Hepatocyte (in vitro differentiated cells): ENCODE data around the gene PRKAA1. TPM values are rescaled to one million over a fixed set of nuclear protein-coding genes. Genes with fewer than 3 reads are reported as not detected.

Experiments used
- DNase-seq: peaks from one replicate; pipeline ENCODE4 v3.0.0-alpha.2; 2016; ENCODE audit warnings: low spot score
- H2AFZ ChIP-seq: fragments of 200-600 bp; sonication (generic); 2 replicates; pipeline ENCODE4 v1.6.0; 2016; ENCODE audit warnings: antibody characterized with exemption, mild to moderate bottlenecking
- H3K27ac ChIP-seq: fragments of 200-600 bp; sonication (generic); 2 replicates; pipeline ENCODE4 v1.5.1; 2016; ENCODE audit warnings: mild to moderate bottlenecking
- H3K27me3 ChIP-seq: fragments of 200-600 bp; sonication (generic); 2 replicates; pipeline ENCODE4 v1.6.1; 2016
- H3K36me3 ChIP-seq: fragments of 200-600 bp; sonication (generic); replicated peaks from 2 replicates; pipeline ENCODE4 v1.5.1; 2016; ENCODE audit warnings: low read depth; ENCODE audit not compliant: insufficient read depth
- H3K4me1 ChIP-seq: fragments of 200-600 bp; sonication (generic); 2 replicates; pipeline ENCODE4 v1.5.1; 2016; ENCODE audit warnings: mild to moderate bottlenecking, moderate library complexity; ENCODE audit not compliant: insufficient read depth
- H3K4me2 ChIP-seq: fragments of 200-600 bp; sonication (generic); 2 replicates; pipeline ENCODE4 v1.6.0; 2016
- H3K4me3 ChIP-seq: fragments of 200-600 bp; sonication (generic); 2 replicates; pipeline ENCODE4 v1.5.1; 2016; ENCODE audit warnings: mild to moderate bottlenecking
- H3K79me2 ChIP-seq: fragments of 200-600 bp; sonication (generic); 2 replicates; pipeline ENCODE4 v1.6.0; 2017; ENCODE audit warnings: mild to moderate bottlenecking
- H3K9me2 ChIP-seq: fragments of 200-600 bp; sonication (generic); replicated peaks from 2 replicates; pipeline ENCODE4 v1.6.0; 2017; ENCODE audit warnings: mild to moderate bottlenecking; ENCODE audit not compliant: insufficient read depth
- H3K9me3 ChIP-seq: fragments of 200-600 bp; sonication (generic); 2 replicates; pipeline ENCODE4 v1.5.1; 2016; ENCODE audit warnings: low read depth, mild to moderate bottlenecking
- H4K20me1 ChIP-seq: fragments of 200-600 bp; sonication (generic); 2 replicates; pipeline ENCODE4 v1.6.0; 2016; ENCODE audit warnings: mild to moderate bottlenecking; ENCODE audit not compliant: insufficient read depth, poor library complexity, severe bottlenecking
- EZH2 ChIP-seq: fragments of 200-600 bp; sonication (generic); IDR thresholded peaks from 2 replicates; pipeline ENCODE4 v1.6.1; 2016; ENCODE audit warnings: antibody characterized with exemption, mild to moderate bottlenecking, borderline replicate concordance
- EZH2phosphoT487 ChIP-seq: fragments of 200-600 bp; sonication (generic); IDR thresholded peaks from one replicate; pipeline ENCODE4 v1.6.1; 2018; ENCODE audit warnings: antibody characterized with exemption, mild to moderate bottlenecking, low read depth, moderate library complexity; ENCODE audit not compliant: unreplicated experiment, severe bottlenecking
- WGBS: methylation state at CpG from one replicate; pipeline ENCODE4 v1.1.6; 2016; ENCODE audit warnings: low lambda C conversion rate; ENCODE audit errors: missing lambda C conversion rate; 5-methylcytosine and 5-hydroxymethylcytosine counted together
- polyA plus RNA-seq: library from polyadenylated mRNA; unstranded; fragments of >200 nt; fragmentation: Nextera tagmentation; extraction: Ambion mirVana; gene quantifications from 2 replicates; pipeline ENCODE4 v1.2.1, GENCODE V29; 2016
- total RNA-seq: library from RNA; depleted of rRNA; stranded (reverse); fragments of >200 nt; gene quantifications from 2 replicates; pipeline ENCODE4 v1.2.3, GENCODE V29; 2014
- TF ChIP-seq, protein P1 (sequence below): fragments of 200-600 bp; sonication (generic); IDR thresholded peaks from 2 replicates; pipeline ENCODE4 v1.5.1; 2016; ENCODE audit warnings: antibody characterized with exemption, mild to moderate bottlenecking; ENCODE audit not compliant: poor library complexity

PRKAA1 gene
- total and polyA plus RNA-seq, 2 experiments from 2014 or later, result 25.7 to 90.4 TPM

DNA sequence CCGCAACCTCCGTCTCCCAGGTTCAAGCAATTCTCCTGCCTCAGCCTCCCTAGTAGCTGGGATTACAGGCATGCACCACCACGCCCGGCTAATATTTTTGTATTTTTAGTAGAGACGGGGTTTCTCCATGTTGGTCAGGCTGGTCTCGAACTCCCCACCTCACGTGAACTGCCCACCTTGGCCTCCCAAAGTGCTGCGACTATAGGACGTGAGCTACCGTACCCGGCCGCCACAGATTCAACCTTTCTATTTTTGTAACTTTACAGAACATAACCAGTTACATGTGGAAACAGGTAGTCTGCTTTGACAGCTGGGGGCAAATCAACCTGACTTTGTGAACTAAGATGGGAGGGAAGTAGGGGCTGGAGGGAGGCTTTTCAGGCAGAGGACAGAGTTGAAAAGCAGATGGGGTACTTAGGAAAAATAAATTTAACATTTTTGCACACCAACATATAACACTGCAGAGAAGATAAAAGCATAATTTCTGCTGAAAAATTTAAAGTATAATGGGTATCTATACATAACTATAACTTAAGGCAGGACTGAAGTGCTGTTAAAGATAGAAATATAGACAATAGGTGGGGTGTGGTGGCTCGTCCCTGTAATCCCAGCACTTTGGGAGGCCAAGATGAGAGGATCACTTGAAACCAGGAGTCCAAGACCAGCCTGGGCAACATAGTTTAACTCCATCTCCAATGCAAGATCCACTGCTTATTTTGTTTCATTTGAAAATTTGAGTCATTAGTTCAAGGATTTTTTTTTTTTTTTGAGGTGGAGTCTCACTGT is 31.8 kb upstream of the PRKAA1 start:
- 93% methylated on average over 13 of the region's 13 CpGs for WGBS
- Histone ChIP-seq H3K4me3 (no peak overlapping the region), H3K4me1 (peaks cover 16% of the 10 kb centered on the region), H3K79me2 (peaks cover 51% of the 10 kb centered on the region), H3K4me2 (no peak overlapping the region), H3K36me3 (peaks cover 11% of the 10 kb centered on the region), H3K9me3 (no peaks in the 10 kb centered on the region), H4K20me1 (peaks cover 35% of the 10 kb centered on the region), H3K27me3 (no peaks in the 10 kb centered on the region), H3K9me2 (no peaks in the 10 kb centered on the region), H3K27ac (no peak overlapping the region), H2AFZ (no peak overlapping the region)
- DNase-seq, result no peak
- TF ChIP-seq EZH2phosphoT487, result no peak
- TF ChIP-seq EZH2, result no peak
- TF ChIP-seq, protein P1, sequence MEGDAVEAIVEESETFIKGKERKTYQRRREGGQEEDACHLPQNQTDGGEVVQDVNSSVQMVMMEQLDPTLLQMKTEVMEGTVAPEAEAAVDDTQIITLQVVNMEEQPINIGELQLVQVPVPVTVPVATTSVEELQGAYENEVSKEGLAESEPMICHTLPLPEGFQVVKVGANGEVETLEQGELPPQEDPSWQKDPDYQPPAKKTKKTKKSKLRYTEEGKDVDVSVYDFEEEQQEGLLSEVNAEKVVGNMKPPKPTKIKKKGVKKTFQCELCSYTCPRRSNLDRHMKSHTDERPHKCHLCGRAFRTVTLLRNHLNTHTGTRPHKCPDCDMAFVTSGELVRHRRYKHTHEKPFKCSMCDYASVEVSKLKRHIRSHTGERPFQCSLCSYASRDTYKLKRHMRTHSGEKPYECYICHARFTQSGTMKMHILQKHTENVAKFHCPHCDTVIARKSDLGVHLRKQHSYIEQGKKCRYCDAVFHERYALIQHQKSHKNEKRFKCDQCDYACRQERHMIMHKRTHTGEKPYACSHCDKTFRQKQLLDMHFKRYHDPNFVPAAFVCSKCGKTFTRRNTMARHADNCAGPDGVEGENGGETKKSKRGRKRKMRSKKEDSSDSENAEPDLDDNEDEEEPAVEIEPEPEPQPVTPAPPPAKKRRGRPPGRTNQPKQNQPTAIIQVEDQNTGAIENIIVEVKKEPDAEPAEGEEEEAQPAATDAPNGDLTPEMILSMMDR, result no peak

DNA sequence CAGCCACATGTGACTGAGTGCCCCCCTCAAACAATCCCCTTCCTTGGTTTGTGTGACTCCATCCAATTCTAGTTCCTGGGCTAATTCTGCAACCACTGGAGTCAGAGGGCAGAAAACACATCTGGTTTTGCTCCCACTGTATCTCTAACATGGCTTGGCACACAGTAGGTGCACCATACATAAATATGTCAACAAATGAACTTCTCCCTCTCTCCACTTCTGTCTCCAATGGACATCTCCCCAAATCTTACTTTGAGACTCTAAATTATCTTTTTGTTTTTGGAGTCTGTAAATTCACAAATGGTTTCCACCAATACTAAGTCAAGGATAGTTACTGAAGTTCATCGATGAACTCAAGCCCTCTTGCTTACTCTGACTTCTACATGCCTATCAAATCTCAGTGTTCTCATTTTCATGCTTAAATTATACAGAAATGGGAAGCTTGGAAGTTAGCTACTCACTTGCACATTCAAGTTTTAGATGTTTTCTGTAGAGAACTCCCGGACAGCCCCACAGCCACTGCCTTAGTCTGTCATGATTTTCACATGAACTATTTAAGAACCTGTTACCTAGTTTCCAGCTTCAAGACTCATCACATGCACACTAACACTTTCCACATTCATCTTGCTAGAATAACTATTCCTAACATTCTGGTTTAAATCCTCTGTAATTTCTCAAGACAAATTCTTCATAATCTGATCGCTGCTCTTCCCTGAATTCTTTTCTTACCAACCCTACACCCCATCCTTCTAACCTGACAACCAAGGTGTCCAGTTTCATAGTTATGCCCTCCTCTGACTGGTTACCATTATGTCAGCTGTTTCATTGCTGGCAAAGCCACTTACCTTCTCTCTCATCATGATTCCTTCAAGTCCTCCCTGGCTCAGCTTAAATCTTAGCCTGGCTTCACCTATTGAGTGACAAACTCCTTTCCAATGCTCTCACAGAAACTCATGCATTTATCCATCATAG is 30.8 kb upstream of the PRKAA1 start:
- Histone ChIP-seq H3K9me2 (no peaks in the 10 kb centered on the region), H3K4me2 (no peak overlapping the region), H3K4me3 (no peak overlapping the region), H3K79me2 (peaks cover 42% of the 10 kb centered on the region), H3K9me3 (no peaks in the 10 kb centered on the region), H3K36me3 (peaks cover 11% of the 10 kb centered on the region), H3K4me1 (peaks cover 16% of the 10 kb centered on the region), H3K27me3 (no peaks in the 10 kb centered on the region), H4K20me1 (peaks cover 32% of the 10 kb centered on the region), H3K27ac (no peak overlapping the region), H2AFZ (no peak overlapping the region)
- 95% methylated on average over 3 of the region's 3 CpGs for WGBS
- no peak for DNase-seq
- TF ChIP-seq EZH2, result no peak
- TF ChIP-seq, protein P1, result no peak
- no peak for TF ChIP-seq EZH2phosphoT487

DNA sequence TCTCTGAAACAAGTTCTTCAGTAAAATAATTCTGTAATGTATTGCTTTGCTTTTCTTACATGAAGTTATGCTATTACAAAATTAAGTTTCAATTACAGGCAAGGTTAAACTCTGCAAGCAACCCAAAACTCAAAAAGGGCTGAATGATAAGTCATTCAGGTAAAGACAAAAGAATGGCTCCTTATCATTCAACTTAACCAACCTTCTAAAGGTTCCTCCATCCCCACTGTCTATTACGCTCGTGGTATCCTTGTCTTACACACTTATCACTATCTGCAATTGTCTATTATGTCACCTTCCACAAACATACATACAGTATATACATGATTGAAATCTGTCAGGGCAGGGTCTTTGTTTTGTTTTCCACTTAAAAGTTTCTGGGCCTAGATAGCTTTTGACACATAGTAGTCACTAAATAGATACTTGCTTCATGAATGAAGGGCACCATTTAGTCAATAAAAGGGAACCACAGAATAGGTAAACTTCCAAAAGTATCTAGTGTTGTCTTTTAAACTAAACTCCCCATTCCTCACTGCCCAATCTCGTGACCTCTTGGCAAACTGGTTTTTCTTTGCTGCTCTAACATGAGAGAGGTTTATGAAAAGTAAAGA is 30.0 kb upstream of the PRKAA1 start:
- Histone ChIP-seq H2AFZ (no peak overlapping the region), H3K9me3 (no peaks in the 10 kb centered on the region), H3K4me1 (peaks cover 12% of the 10 kb centered on the region), H3K27ac (no peak overlapping the region), H3K36me3 (peaks cover 5% of the 10 kb centered on the region), H4K20me1 (peaks cover 24% of the 10 kb centered on the region), H3K9me2 (no peaks in the 10 kb centered on the region), H3K4me2 (no peak overlapping the region), H3K79me2 (peaks cover 33% of the 10 kb centered on the region), H3K27me3 (no peaks in the 10 kb centered on the region), H3K4me3 (no peak overlapping the region)
- DNase-seq, result no peak
- TF ChIP-seq, protein P1, result no peak
- TF ChIP-seq EZH2phosphoT487, result no peak
- no peak for TF ChIP-seq EZH2
- 93% methylated on average over 3 of the region's 3 CpGs for WGBS
